Measurements from ENCODE around the gene TNFRSF6B.

TNFRSF6B gene

DNA sequence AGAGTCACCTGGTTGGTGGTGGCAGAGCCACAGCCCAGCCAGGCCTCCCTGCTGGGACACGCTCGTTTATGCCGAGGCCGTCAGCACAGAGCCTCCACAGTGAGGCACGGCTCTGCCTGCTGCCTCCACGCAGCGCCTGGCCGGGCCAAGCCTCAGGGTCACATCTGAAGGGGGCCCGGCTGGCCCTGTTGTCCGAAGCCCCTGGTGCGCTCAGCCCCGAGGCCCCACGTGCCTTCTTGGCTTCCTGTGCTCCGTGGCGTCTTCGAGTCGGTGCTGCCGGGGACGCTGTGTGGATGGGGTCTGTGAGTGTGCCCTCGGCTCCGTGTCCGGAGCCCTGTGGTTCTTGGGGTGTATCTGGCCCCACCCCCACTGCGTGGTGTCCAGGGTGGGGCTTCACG, 10.4 kb upstream of the TNFRSF6B start:
- no peak overlapping the region for H3K4me3 ChIP-seq
- in situ Hi-C loops (cut with MboI; ENCODE audit: low sequenced_read_pairs): no loop called here
- DNase-seq (ENCODE audit: low spot score in 2 of 2): no peak
- H3K27me3 ChIP-seq (ENCODE audit: low read depth): no peaks in the 10 kb centered on the region
- H3K9me3 ChIP-seq: no peaks in the 10 kb centered on the region
- H3K36me3 ChIP-seq (replicated peaks): no peaks in the 10 kb centered on the region; the same call in 1 of the 2 replicates
- H3K4me1 ChIP-seq: no peaks in the 10 kb centered on the region

DNA sequence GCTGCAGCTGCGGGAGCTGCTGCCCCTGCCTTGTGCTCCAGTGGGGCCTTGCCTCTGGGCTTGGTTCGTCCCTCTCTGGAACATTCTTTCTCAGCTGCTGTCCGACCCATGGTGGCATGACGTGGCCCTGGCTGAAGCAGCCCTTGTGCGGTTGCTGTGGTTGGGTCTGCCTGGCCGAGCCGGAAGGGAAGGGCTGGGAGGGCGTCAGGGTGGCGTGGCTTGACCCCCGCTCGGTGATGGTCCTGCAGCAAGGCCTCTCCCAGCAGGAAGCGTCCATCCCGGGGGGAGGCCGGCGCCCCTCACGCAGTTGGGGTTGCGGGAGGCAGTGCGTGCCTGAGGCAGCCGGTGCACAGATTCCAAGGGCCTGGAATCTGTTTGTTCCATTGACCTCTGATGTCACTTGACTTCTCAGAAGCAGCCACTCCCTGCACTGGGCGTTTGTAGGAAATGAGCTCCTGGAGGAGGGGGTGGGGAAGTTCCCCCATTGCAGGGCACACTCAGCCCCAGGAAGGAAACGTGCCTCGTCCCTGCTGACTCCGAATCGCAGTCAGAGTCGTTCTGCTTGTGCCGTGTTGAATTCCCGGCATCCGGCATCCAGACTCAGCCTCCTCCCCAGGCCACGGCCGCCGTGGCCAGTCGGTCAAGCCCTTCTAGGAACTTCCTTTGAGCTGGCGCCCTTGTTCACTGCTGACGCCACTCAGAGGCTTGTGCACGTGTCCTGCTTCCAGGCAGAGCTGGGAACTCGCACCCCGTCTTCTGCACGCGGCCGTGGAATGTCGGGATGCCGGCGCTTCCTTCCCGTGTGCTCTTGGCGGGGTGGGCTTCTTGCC, 9.7 kb upstream of the TNFRSF6B start:
- in situ Hi-C loops (cut with MboI; ENCODE audit: low sequenced_read_pairs): no loop called here
- Histone ChIP-seq H3K27me3 (ENCODE audit: low read depth) (no peaks in the 10 kb centered on the region), H3K4me3 (no peak overlapping the region), H3K4me1 (no peaks in the 10 kb centered on the region), H3K9me3 (no peaks in the 10 kb centered on the region), H3K36me3 (replicated peaks) (no peaks in the 10 kb centered on the region; the same call in 1 of the 2 replicates)
- no peak for DNase-seq (ENCODE audit: low spot score in 2 of 2)

DNA sequence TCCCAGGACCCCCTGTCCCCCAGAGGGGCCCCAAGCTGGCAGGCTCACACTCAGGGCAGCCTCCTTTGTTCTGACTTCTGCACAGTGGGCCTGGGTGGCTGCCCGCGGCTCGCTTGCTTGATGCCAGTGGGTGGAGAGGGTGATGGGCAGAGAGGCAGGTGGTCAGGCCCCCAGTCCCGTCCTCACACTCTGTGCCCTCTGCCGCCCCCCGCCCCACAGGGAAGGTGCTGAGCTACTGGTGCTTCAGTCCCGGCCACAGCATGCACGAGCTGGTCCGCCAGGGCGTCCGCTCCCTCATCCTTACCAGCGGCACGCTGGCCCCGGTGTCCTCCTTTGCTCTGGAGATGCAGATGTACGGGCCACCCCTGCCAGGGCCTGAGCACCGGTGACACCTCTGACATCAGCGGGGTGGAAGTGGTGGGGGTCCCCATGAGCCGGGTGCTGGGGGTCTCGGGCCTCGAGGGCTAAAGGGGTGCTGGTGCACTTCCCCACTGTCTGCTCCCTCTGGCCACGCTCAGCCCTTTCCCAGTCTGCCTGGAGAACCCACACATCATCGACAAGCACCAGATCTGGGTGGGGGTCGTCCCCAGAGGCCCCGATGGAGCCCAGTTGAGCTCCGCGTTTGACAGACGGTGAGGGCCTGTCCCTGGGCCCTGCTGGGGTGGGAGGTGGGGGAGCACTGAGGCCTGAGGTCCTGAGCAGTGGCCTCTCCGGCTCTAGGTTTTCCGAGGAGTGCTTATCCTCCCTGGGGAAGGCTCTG, 8.9 kb upstream of the TNFRSF6B start:
- Histone ChIP-seq H3K36me3 (replicated peaks) (no peaks in the 10 kb centered on the region; the same call in 1 of the 2 replicates), H3K4me1 (no peaks in the 10 kb centered on the region), H3K27me3 (ENCODE audit: low read depth) (no peaks in the 10 kb centered on the region), H3K9me3 (no peaks in the 10 kb centered on the region), H3K4me3 (no peak overlapping the region)
- DNase-seq (ENCODE audit: low spot score in 2 of 2): no peak
- in situ Hi-C loops (cut with MboI; ENCODE audit: low sequenced_read_pairs): no loop called here

- Histone ChIP-seq H3K4me1 (no peaks in the 10 kb centered on the region), H3K27me3 (ENCODE audit: low read depth) (no peaks in the 10 kb centered on the region), H3K9me3 (no peaks in the 10 kb centered on the region), H3K36me3 (replicated peaks) (no peaks in the 10 kb centered on the region), H3K4me3 (no peak overlapping the region)
- in situ Hi-C loops (cut with MboI; ENCODE audit: low sequenced_read_pairs): no loop called here
- no peak for DNase-seq (ENCODE audit: low spot score in 2 of 2)
These were observed 8.0 kb upstream of the TNFRSF6B start for GRCh38 chr20:63688228-63689045.

- H3K36me3 ChIP-seq (replicated peaks): peaks cover 5% of the 10 kb centered on the region
- no peak overlapping the region for H3K4me3 ChIP-seq
- no peaks in the 10 kb centered on the region for H3K27me3 ChIP-seq (ENCODE audit: low read depth)
- no peak for DNase-seq (ENCODE audit: low spot score in 2 of 2)
- no peaks in the 10 kb centered on the region for H3K9me3 ChIP-seq
- in situ Hi-C loops (cut with MboI; ENCODE audit: low sequenced_read_pairs): no loop called here
- no peaks in the 10 kb centered on the region for H3K4me1 ChIP-seq
These were observed 7.1 kb upstream of the TNFRSF6B start for GRCh38 chr20:63689046-63690002.

- no peaks in the 10 kb centered on the region for H3K9me3 ChIP-seq
- H3K27me3 ChIP-seq (ENCODE audit: low read depth): no peaks in the 10 kb centered on the region
- no peaks in the 10 kb centered on the region for H3K4me1 ChIP-seq
- H3K4me3 ChIP-seq: no peak overlapping the region
- H3K36me3 ChIP-seq (replicated peaks): peaks cover 5% of the 10 kb centered on the region
- DNase-seq (ENCODE audit: low spot score in 2 of 2): no peak
- in situ Hi-C loops (cut with MboI; ENCODE audit: low sequenced_read_pairs): no loop called here
These were observed 6.2 kb upstream of the TNFRSF6B start for GRCh38 chr20:63690003-63690897.

DNA sequence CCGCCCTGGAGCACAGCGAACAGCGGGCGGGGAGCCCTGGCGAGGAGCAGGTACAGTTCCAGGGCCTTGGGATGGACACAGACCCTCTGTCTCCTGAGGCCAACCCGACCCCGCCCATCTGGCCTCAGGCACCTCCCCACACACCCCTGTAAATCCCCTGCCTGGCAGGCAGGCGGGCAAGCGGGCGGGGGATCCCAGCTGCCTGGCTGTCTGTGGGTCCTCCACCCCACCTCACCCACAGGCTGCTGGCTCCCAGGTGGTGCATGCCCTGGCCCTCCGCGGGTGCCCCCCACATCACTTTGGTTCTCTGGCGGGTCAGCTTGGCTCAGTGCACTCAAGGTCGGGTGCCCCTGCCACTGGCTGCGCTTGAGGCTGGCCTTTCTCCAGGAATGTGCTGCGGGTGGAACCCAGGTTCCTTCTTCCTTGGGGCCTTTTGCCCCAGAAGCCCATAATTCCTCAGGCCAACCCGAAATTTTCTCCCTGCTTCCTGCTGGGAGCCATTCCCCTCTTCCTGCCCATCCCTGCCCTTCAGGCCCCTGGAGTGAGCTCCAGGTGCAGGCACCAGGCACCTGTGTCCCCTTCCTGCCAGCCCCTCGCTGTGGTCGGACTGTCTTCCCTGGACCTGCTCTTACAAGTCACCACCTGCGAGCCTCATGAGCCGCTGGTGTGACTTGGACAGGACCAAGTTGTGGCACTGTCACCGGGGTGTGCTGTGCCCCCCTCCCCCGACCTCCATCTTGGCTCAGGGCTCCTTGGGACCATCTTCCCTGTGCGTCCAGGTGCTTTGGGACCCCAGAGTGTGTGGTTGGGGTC, 5.3 kb upstream of the TNFRSF6B start:
- Histone ChIP-seq H3K27me3 (ENCODE audit: low read depth) (no peaks in the 10 kb centered on the region), H3K9me3 (no peaks in the 10 kb centered on the region), H3K36me3 (replicated peaks) (peaks cover 8% of the 10 kb centered on the region), H3K4me1 (no peaks in the 10 kb centered on the region), H3K4me3 (no peak overlapping the region)
- in situ Hi-C loops (cut with MboI; ENCODE audit: low sequenced_read_pairs): no loop called here
- DNase-seq (ENCODE audit: low spot score in 2 of 2): no peak

- no peaks in the 10 kb centered on the region for H3K4me1 ChIP-seq
- no peak overlapping the region for H3K4me3 ChIP-seq
- in situ Hi-C loops (cut with MboI; ENCODE audit: low sequenced_read_pairs): no loop called here
- peaks cover 8% of the 10 kb centered on the region for H3K36me3 ChIP-seq (replicated peaks)
- no peaks in the 10 kb centered on the region for H3K9me3 ChIP-seq
- no peaks in the 10 kb centered on the region for H3K27me3 ChIP-seq (ENCODE audit: low read depth)
- DNase-seq (ENCODE audit: low spot score in 2 of 2): no peak
These were observed 4.6 kb upstream of the TNFRSF6B start for GRCh38 chr20:63691711-63692435.

DNA sequence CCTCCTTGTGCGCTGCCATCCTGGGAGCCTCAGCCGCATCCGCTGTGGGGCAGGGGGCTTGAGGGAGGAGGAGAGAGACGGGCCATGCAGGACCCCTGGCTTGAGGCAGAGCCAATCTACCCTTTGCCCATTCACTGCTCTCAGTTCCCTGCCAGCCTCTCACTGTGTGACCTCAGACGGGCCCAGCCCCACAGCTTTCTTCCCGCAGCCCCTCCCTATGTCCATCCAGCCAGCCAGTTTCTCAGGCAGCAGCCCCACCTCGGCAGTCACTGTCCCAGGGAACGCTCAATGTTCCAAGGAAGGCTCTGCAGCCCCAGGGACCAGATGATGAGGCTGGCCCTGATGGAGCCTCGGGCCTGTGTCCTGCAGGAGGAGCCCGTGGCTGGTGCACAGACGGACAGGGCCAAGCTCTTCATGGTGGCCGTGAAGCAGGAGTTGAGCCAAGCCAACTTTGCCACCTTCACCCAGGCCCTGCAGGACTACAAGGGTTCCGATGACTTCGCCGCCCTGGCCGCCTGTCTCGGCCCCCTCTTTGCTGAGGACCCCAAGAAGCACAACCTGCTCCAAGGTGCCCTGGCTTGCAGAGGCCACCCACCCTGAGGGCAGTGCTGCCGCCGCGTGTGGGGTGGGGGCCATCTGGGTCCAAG, 3.9 kb upstream of the TNFRSF6B start:
- in situ Hi-C loops (cut with MboI; ENCODE audit: low sequenced_read_pairs): no loop called here
- DNase-seq (ENCODE audit: low spot score in 2 of 2): no peak
- no peaks in the 10 kb centered on the region for H3K9me3 ChIP-seq
- H3K36me3 ChIP-seq (replicated peaks): peaks cover 8% of the 10 kb centered on the region
- H3K27me3 ChIP-seq (ENCODE audit: low read depth): no peaks in the 10 kb centered on the region
- no peak overlapping the region for H3K4me3 ChIP-seq
- no peaks in the 10 kb centered on the region for H3K4me1 ChIP-seq

- H3K36me3 ChIP-seq (replicated peaks): peaks cover 8% of the 10 kb centered on the region
- in situ Hi-C loops (cut with MboI; ENCODE audit: low sequenced_read_pairs): no loop called here
- no peak overlapping the region for H3K4me3 ChIP-seq
- no peak for DNase-seq (ENCODE audit: low spot score in 2 of 2)
- H3K9me3 ChIP-seq: no peaks in the 10 kb centered on the region
- H3K27me3 ChIP-seq (ENCODE audit: low read depth): no peaks in the 10 kb centered on the region
- no peaks in the 10 kb centered on the region for H3K4me1 ChIP-seq
These were observed 3.2 kb upstream of the TNFRSF6B start for GRCh38 chr20:63693083-63693732.
